Heart left ventricle (tissue), 16 donors: ENCODE measurements around the gene LONRF2. TPM values are rescaled to one million over a fixed set of nuclear protein-coding genes. Genes with fewer than 3 reads are reported as not detected.
"Not testable (repeated sequence)": the region's sequence is repeated elsewhere in the genome, so short reads cannot be mapped to it uniquely, and the experiment has no call there.

Experiments used
- ATAC-seq, 4 donors: fragments of 200-7000 bp; cut with Tn5 transposase; one replicate each; pipeline ENCODE4 v1.9.1; 2020 to 2022; ENCODE audit warnings: moderate library complexity in 4 of 4, mild to moderate bottlenecking in 3 of 4, moderate number of reproducible peaks in 1 of 4
- DNase-seq, 5 donors: peaks; one replicate each; pipeline ENCODE4 v3.0.0-alpha.2; 2020
- H3K27ac ChIP-seq, 12 donors: fragments of 200-600 bp; sonication (generic) in 4 of 12; one replicate each; pipeline versions ENCODE4 v1.5.0 to v1.8.0; 2016 to 2022; ENCODE audit warnings: mild to moderate bottlenecking in 2 of 12
- H3K27me3 ChIP-seq, 9 donors: fragments of 200-600 bp; sonication (generic) in 2 of 9; one replicate each; pipeline versions ENCODE4 v1.5.1 to v1.8.0; 2016 to 2022; ENCODE audit warnings: mild to moderate bottlenecking in 3 of 9
- H3K36me3 ChIP-seq, 9 donors: fragments of 200-600 bp; sonication (generic) in 2 of 9; one replicate each; pipeline versions ENCODE4 v1.5.0 to v1.8.0; 2018 to 2022; ENCODE audit warnings: mild to moderate bottlenecking in 2 of 9
- H3K4me1 ChIP-seq, 12 donors: fragments of 200-600 bp; sonication (generic) in 4 of 12; one replicate each; pipeline versions ENCODE4 v1.5.0 to v1.8.0; 2016 to 2022; ENCODE audit warnings: mild to moderate bottlenecking in 3 of 12
- H3K4me3 ChIP-seq, 12 donors: fragments of 200-600 bp; sonication (generic) in 4 of 12; one replicate each; pipeline versions ENCODE4 v1.5.0 to v1.8.0; 2017 to 2022; ENCODE audit warnings: mild to moderate bottlenecking in 9 of 12, moderate library complexity in 4 of 12
- H3K9me3 ChIP-seq, 12 donors: fragments of 200-600 bp; sonication (generic) in 4 of 12; one replicate each; pipeline versions ENCODE4 v1.5.0 to v1.8.0; 2016 to 2022; ENCODE audit warnings: mild to moderate bottlenecking in 1 of 12
- POLR2A ChIP-seq, 2 donors: fragments of 450-650 bp; IDR thresholded peaks; one replicate each; pipeline ENCODE4 v1.6.1; 2017; ENCODE audit warnings: antibody characterized with exemption in 2 of 2, mild to moderate bottlenecking in 2 of 2, moderate library complexity in 2 of 2
- WGBS, 4 donors: extraction: QIAGEN DNeasy Blood & Tissue Kit in 2 of 4; methylation state at CpG; one replicate each; pipeline versions ENCODE4 v1.1.5 to v1.1.7; 2013 to 2018; 5-methylcytosine and 5-hydroxymethylcytosine counted together
- intact Hi-C, 10 donors: fragments of 100-400 bp; cut with DNase I; formaldehyde crosslinking; loops; one replicate each; pipeline versions ENCODE4 v1.11.1 to v1.14.2; 2022
- polyA plus RNA-seq, 2 donors: library from polyadenylated mRNA; stranded (reverse); fragments of 200-250 nt; gene quantifications; one replicate each; pipeline ENCODE4 v1.2.3, GENCODE V29; 2013
- total RNA-seq, 9 donors: library from RNA; depleted of rRNA in 2 of 9; stranded (reverse); fragments of >200 nt in 2 of 9; fragmentation: NEBNext Ultra II Directional in 3 of 9; extraction: Animal tissue kit (Norgen Biotek cat#: 25700) in 3 of 9; gene quantifications; one replicate each; pipeline versions ENCODE4 v1.1.0 to v1.2.4, GENCODE V29; 2016 to 2023
- TF ChIP-seq, protein P1 (sequence below), 12 donors: fragments of 200-600 bp; sonication (generic) in 4 of 12; IDR thresholded peaks; one replicate each; pipeline versions ENCODE4 v1.5.0 to v1.8.0; 2018 to 2022; ENCODE audit warnings: antibody characterized with exemption in 12 of 12, mild to moderate bottlenecking in 5 of 12
- donor health status: ischemic (EF 13 %, LVEDD 7.1; RV severe dilation, severe dysfunction).
- donor health status: healthy with polysubstance abuse.
- donor health status: DM: no; HTN: yes; CAD: no.
- donor health status: DM: no; HTN: no; CAD: no.
- donor health status: ischemic (EF 25% LVEDD 6.9; RV normal size, moderate dysfunction).
- donor health status: ischemic (EF 25% LVEDD 5.7; RV mildly dilated, moderate dysfunction).
- donor health status: healthy.
- donor health status: DM: yes; HTN: yes; CAD: no.
- donor health status: ischemic (EF 35%, LVEDD 5.7; RV mildly dilated, moderate dysfunction).
- donor health status: nonischemic (EF 11% LVEDD 7.7; RV severe dilation, severe dysfunction).
- donor health status: DM: yes; HTN: yes; CAD: no.
- donor health status: PGD.
- donor health status: ischemic (EF 29% LVEDD 5.4; RV normal size, mild dysfunction).
- donor health status: nonischemic (EF 23%, LVEDD 6.1; RV moderate dilation, normal function).

LONRF2 gene
- total and polyA plus RNA-seq, 11 donors: 2.4 to 29.7 (median 16.5) TPM

DNA sequence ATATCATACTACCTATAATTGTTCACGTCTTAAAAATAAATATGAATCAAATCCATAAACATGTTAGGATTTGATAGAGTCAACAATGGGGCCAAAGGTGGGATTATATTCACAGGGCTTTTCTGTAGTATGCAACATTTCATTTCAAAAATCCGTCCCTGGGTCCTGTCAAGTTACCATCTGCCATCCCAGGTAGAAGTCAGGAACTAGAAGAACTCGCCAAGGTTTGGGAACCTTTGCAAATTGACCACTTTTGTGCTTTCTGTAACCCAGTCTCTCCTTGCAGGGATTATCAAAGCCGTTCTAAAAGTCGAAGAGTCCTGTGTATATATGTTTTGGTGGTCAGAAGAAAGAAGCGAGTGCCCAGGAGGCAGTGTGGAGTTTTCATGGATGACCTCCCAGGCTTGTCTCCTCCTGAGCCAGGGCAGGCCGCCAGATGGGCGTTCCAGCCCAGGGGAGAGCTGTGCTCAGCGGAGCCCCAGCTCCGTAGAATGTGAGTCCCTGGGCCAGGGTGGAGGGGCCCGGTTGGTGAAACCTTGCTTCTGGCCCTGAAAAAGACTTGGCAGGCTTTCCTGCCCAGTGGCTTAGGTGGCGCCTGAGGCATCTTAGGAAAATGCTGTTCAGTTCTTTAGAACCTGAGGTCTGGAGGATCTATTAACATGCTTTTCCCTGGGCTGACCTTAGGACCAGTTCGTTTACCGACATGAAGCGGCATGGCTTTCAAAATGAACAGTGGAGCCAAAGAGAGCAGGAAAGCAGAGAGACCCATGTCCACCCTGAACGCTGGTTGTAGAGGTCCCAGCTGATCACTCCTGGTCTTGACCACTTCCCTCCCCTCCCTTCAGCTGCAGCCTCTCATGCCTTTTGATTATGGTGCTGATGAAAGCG is 69.2 kb downstream of the LONRF2 start:
- H3K4me3 ChIP-seq: no peak overlapping the region
- WGBS, 4 donors: 69 to 74% (median 72%) methylated on average over 17 of the region's 17 CpGs
- peaks cover 0 to 6% (median 0%) of the 10 kb centered on the region in 12 donors for H3K4me1 ChIP-seq
- H3K9me3 ChIP-seq: no peaks in the 10 kb centered on the region
- H3K36me3 ChIP-seq: no peaks in the 10 kb centered on the region
- peak in 1 of 5 donors; percentile 47 for DNase-seq
- intact Hi-C loops: no loop called here
- no peak overlapping the region for H3K27ac ChIP-seq
- peak in 3 of 4 donors; percentile 61 to 74 (median 69) for ATAC-seq
- no peaks in the 10 kb centered on the region for H3K27me3 ChIP-seq
- TF ChIP-seq, protein P1, sequence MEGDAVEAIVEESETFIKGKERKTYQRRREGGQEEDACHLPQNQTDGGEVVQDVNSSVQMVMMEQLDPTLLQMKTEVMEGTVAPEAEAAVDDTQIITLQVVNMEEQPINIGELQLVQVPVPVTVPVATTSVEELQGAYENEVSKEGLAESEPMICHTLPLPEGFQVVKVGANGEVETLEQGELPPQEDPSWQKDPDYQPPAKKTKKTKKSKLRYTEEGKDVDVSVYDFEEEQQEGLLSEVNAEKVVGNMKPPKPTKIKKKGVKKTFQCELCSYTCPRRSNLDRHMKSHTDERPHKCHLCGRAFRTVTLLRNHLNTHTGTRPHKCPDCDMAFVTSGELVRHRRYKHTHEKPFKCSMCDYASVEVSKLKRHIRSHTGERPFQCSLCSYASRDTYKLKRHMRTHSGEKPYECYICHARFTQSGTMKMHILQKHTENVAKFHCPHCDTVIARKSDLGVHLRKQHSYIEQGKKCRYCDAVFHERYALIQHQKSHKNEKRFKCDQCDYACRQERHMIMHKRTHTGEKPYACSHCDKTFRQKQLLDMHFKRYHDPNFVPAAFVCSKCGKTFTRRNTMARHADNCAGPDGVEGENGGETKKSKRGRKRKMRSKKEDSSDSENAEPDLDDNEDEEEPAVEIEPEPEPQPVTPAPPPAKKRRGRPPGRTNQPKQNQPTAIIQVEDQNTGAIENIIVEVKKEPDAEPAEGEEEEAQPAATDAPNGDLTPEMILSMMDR (IDR thresholded peaks at IDR 0.05): no peak
- no peak for TF ChIP-seq POLR2A (IDR thresholded peaks at IDR 0.05)

DNA sequence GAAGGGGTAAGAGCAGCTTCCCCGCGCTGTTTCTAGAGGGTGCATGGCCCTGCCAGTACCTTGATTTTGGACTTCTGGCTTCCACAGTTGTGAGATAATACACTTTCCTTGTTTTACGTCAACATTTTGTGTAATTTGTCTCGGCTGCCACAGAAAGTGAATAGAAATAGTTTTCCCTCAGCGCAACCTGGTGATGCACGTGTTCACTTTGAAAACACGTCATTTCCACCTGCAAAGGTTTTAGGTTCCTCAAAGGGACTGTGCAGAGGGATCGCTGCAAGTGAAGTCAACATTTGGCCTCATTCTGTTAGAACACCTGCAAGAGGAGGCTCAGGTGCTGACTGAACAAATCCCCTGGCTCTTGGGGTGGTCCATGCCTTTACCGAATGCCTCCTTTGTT is 71.7 kb downstream of the LONRF2 start:
- intact Hi-C loops: no loop called here
- DNase-seq: no peak

DNA sequence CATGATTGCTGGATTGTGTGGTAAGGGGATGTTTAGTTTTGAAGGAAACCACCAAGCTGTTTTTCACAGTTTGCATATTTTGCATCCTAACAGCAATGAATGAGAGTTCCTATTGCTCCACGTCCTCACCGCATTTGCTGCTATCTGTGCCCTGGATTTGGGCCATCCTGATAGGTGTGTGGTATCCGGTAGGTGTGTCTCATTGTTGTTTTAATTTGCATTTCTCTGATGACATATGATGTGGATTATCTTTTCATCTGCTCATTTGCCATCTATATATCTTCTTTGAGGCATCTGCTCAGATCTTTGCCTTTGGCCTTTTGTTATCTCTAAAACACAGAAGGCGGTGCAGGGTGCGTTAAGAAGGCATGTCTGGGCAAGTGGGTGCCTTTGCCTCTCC is 73.3 kb downstream of the LONRF2 start:
- Histone ChIP-seq H3K9me3 (no peaks in the 10 kb centered on the region), H3K36me3 (no peaks in the 10 kb centered on the region), H3K4me3 (no peak overlapping the region), H3K27ac (no peak overlapping the region), H3K27me3 (no peaks in the 10 kb centered on the region), H3K4me1 (peaks cover 0 to 3% (median 0%) of the 10 kb centered on the region in 12 donors)
- intact Hi-C loops: loop anchor here in 8 of 10 donors (5.0 to 10.0 kb wide), 6 partner anchors 74 to 752 kb away; no protein-coding TSS in a partner anchor
- no peak for DNase-seq
- TF ChIP-seq, protein P1 (IDR thresholded peaks at IDR 0.05): no peak
- TF ChIP-seq POLR2A (IDR thresholded peaks at IDR 0.05): no peak
- WGBS, 4 donors: 87 to 89% (median 88%) methylated on average over 5 of the region's 5 CpGs
- no peak for ATAC-seq

More for the DNA sequence above, 71.7 kb downstream of the LONRF2 start:
- ATAC-seq: no peak
- WGBS, 4 donors: 87 to 95% (median 93%) methylated on average over 9 of the region's 9 CpGs
- Histone ChIP-seq H3K4me3 (no peak overlapping the region), H3K9me3 (no peaks in the 10 kb centered on the region), H3K4me1 (peaks cover 0 to 3% (median 0%) of the 10 kb centered on the region in 12 donors), H3K36me3 (no peaks in the 10 kb centered on the region), H3K27me3 (no peaks in the 10 kb centered on the region), H3K27ac (no peak overlapping the region)
- TF ChIP-seq, protein P1 (IDR thresholded peaks at IDR 0.05): no peak
- no peak for TF ChIP-seq POLR2A (IDR thresholded peaks at IDR 0.05)

- H3K27me3 ChIP-seq, H3K9me3 ChIP-seq, DNase-seq, H3K27ac ChIP-seq, ATAC-seq, H3K4me1 ChIP-seq, H3K36me3 ChIP-seq, H3K4me3 ChIP-seq: not testable (repeated sequence)
- intact Hi-C loops: loop anchor here in 8 of 10 donors (5.0 to 10.0 kb wide), 6 partner anchors 74 to 751 kb away; no protein-coding TSS in a partner anchor
- WGBS, 4 donors: 82 to 96% (median 91%) methylated on average over 9 of the region's 9 CpGs
Measured at GRCh38 chr2:100248556-100248955, 73.7 kb downstream of the LONRF2 start.
